Panc1 (cell line): ENCODE measurements around the gene FAT1. TPM values are rescaled to one million over a fixed set of nuclear protein-coding genes. Genes with fewer than 3 reads are reported as not detected.

Experiments used
- ATAC-seq: fragments of 200-7000 bp; cut with Tn5 transposase; 2 replicates; pipeline ENCODE4 v1.9.1; 2020; ENCODE audit warnings: mild to moderate bottlenecking, moderate library complexity
- BruUV-seq: library from RNA; stranded (reverse); fragments of 400-500 nt; replicated peaks from 2 replicates; lab custom pipeline; 2021; lab: Mats Ljungman, UMichigan
- CTCF ChIA-PET: fragments of 300-600 bp; sonication (Branson Sonifier 250); formaldehyde crosslinking; loops from one replicate; lab custom pipeline; 2022; ENCODE audit warnings: antibody characterized with exemption; lab: Charles Lee
- POLR2A ChIA-PET: fragments of 300-600 bp; sonication (Branson Sonifier 250); formaldehyde crosslinking; loops from one replicate; lab custom pipeline; 2022; ENCODE audit warnings: antibody characterized with exemption; lab: Charles Lee
- DNase-seq: peaks from one replicate; pipeline ENCODE4 v3.0.0-alpha.2; 2010; ENCODE audit warnings: low read depth, low spot score
- H3K27ac ChIP-seq: 2 replicates; pipeline ENCODE4 v1.5.1; 2011; ENCODE audit warnings: mild to moderate bottlenecking, low read length, inconsistent platforms
- H3K27me3 ChIP-seq: fragments of 200-500 bp; sonication (Bioruptor generic); 2 replicates; pipeline ENCODE4 v1.6.0; 2014; ENCODE audit warnings: low read length, inconsistent platforms; ENCODE audit not compliant: control insufficient read depth, insufficient read depth
- H3K36me3 ChIP-seq: fragments of 200-500 bp; sonication (Bioruptor generic); 2 replicates; pipeline ENCODE4 v1.5.1; 2014; ENCODE audit warnings: inconsistent platforms, mild to moderate bottlenecking, low read length, moderate library complexity; ENCODE audit not compliant: control insufficient read depth, insufficient read depth
- H3K4me1 ChIP-seq: 2 replicates; pipeline ENCODE4 v1.5.1; 2011; ENCODE audit warnings: inconsistent platforms, mild to moderate bottlenecking, low read length, moderate library complexity; ENCODE audit not compliant: control insufficient read depth, insufficient read depth
- H3K4me3 ChIP-seq, 2 experiments: 2 replicates each; pipeline ENCODE4 v1.5.1; 2011 to 2012; ENCODE audit warnings: low read depth in 2 of 2, low read length in 2 of 2, mild to moderate bottlenecking in 2 of 2, inconsistent platforms in 1 of 2, moderate library complexity in 1 of 2
- H3K9me3 ChIP-seq: fragments of 200-500 bp; sonication (Bioruptor generic); 2 replicates; pipeline ENCODE4 v1.5.1; 2014; ENCODE audit warnings: low read depth, mild to moderate bottlenecking, inconsistent platforms, low read length, moderate library complexity; ENCODE audit not compliant: control insufficient read depth, insufficient read depth
- POLR2AphosphoS5 ChIP-seq: IDR thresholded peaks from 2 replicates; pipeline ENCODE4 v1.6.1; 2012; ENCODE audit warnings: mild to moderate bottlenecking, low read depth, low read length, moderate library complexity
- SIN3A ChIP-seq: IDR thresholded peaks from 2 replicates; pipeline ENCODE4 v1.6.1; 2012; ENCODE audit warnings: low read depth, mild to moderate bottlenecking, low read length, moderate library complexity, borderline replicate concordance; ENCODE audit not compliant: insufficient read depth
- TCF7L2 ChIP-seq: IDR thresholded peaks from 2 replicates; pipeline ENCODE4 v1.6.1; 2011; ENCODE audit warnings: mild to moderate bottlenecking, low read depth, low read length, inconsistent platforms
- in situ Hi-C: cut with HindIII; loops from 2 replicates; pipeline ENCODE4 v1.10.0; 2016; ENCODE audit warnings: low sequenced_read_pairs, low pct_unique_long_range_greater_than_20kb
- intact Hi-C: fragments of 100-400 bp; cut with micrococcal nuclease; formaldehyde crosslinking; loops from one replicate; pipeline ENCODE4 v1.10.0; 2022; ENCODE audit not compliant: unreplicated experiment
- total RNA-seq: library from RNA; stranded (reverse); gene quantifications from one replicate; pipeline ENCODE4 v1.2.1, GENCODE V29; 2021; ENCODE audit not compliant: unreplicated experiment
- TF ChIP-seq, protein P1 (sequence below): fragments of 450-650 bp; IDR thresholded peaks from 2 replicates; pipeline ENCODE4 v1.5.1; 2017; ENCODE audit warnings: mild to moderate bottlenecking
- TF ChIP-seq, protein P2 (sequence below), 2 experiments: IDR thresholded peaks; 2 replicates each; pipeline ENCODE4 v1.6.1; 2011 to 2012; ENCODE audit warnings: low read depth in 2 of 2, control low read depth in 1 of 2, low read length in 1 of 2, mild to moderate bottlenecking in 1 of 2, moderate library complexity in 1 of 2; ENCODE audit not compliant: insufficient read depth in 1 of 2

FAT1 gene
- total RNA-seq, 1 experiment from 2014 or later, result 288 TPM

DNA sequence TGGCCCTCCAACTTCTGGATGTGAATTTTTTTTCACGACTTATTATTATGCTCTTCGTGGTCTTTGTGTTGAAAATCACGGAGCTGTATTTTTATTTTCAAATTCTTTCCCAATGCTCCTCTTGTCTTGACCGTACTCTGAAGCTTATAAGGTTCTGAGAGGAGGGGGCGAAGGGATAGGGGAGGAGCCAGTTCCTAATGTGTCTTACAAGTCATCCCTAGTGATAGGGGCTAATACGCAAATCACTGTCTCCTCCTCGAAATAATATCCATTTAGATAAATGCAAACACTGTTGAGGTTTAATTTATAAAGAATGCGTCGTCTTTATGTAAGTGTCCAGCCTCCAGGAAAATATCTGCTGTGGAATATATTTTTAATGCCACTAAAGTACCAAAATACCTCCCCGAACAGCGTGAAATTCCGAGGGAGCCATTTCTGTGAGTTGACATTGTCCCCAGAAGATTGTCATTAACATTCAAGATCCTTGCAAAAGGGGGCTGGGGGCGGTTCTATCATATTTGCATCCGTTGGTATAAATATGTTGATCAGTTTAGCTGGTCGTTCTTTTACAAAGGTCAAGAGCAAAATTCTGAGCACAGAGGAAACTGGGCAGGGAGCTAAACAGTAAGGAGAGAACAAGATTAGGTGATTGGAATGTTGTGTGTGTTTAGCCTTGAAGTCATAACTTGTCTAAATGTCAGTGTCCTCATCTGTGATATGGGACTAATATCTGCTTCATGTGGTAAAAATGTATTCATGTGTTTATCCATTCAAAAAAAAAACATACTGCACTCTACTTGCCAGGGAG is 3.7 kb upstream of the FAT1 start:
- ChIA-PET POLR2A (interaction anchor here (0.7 kb wide), 1 partner anchor 59 kb away, joined by 3 read pairs; no protein-coding TSS in a partner anchor), CTCF (no interaction called here)
- Histone ChIP-seq H3K27ac (peak overlapping the region; percentile 86), H3K9me3 (no peaks in the 10 kb centered on the region), H3K4me3 (peak overlapping the region; percentile 88 to 93), H3K4me1 (peaks cover 11% of the 10 kb centered on the region), H3K36me3 (peaks cover 14% of the 10 kb centered on the region; the same call in 1 of the 2 replicates), H3K27me3 (no peaks in the 10 kb centered on the region)
- TF ChIP-seq, protein P1, sequence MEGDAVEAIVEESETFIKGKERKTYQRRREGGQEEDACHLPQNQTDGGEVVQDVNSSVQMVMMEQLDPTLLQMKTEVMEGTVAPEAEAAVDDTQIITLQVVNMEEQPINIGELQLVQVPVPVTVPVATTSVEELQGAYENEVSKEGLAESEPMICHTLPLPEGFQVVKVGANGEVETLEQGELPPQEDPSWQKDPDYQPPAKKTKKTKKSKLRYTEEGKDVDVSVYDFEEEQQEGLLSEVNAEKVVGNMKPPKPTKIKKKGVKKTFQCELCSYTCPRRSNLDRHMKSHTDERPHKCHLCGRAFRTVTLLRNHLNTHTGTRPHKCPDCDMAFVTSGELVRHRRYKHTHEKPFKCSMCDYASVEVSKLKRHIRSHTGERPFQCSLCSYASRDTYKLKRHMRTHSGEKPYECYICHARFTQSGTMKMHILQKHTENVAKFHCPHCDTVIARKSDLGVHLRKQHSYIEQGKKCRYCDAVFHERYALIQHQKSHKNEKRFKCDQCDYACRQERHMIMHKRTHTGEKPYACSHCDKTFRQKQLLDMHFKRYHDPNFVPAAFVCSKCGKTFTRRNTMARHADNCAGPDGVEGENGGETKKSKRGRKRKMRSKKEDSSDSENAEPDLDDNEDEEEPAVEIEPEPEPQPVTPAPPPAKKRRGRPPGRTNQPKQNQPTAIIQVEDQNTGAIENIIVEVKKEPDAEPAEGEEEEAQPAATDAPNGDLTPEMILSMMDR, result peak; percentile 1; the same call in 1 of the 2 replicates
- no peak for TF ChIP-seq POLR2AphosphoS5
- DNase-seq (no peak), ATAC-seq (no peak)
- in situ Hi-C loops (no loop called here), intact Hi-C loops (loop anchor here (5.0 to 10.0 kb wide), 2 partner anchors 115 to 217 kb away; no protein-coding TSS in a partner anchor)
- BruUV-seq, result TSS peak; percentile 52

DNA sequence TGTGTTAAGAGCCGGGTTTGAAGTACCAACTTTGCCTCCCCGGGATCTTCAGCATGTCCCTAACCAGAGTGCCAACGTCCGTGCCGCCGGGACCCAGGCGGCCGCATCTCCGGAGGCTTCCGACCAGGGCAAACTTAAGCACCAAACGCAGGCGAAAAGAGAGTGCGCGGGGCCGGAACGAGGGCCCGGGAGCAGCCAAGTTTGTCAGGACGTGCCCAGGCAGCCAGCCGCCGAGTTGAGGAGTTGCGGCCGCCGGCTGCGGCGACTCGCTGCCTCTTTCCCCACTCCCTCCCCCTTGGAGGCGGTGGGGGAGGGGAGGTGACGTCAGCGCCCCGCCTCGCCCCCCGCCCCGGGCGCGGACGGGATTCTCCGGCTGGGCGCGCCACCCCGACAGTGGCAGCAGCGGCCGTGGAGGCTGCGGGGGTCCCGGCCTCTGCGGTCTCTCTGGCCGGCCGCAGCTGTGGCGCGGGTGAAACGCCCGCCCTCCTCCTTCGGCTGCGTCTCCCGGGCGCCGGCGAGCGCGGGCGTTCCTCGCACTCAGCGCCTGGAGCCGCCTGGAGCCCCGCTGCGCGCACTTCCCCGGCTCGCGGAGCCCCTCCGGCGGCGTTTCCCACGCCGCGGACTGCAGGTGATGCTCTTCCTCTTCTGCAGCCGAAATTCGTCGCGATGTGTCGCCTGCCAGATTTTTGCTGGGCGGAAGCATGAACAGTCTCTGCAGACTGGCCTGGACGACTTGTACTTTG is 2.9 kb upstream of the FAT1 start:
- CTCF ChIA-PET, result no interaction called here
- DNase-seq (no peak), ATAC-seq (peak; percentile 66)
- peak overlapping the region; percentile 88 to 93 for H3K4me3 ChIP-seq
- peaks cover 15% of the 10 kb centered on the region for H3K4me1 ChIP-seq
- no peaks in the 10 kb centered on the region for H3K27me3 ChIP-seq
- H3K27ac ChIP-seq, result peak overlapping the region; percentile 90
- H3K9me3 ChIP-seq, result no peaks in the 10 kb centered on the region
- TF ChIP-seq, protein P1, result peak; percentile 50
- TF ChIP-seq SIN3A (peak; percentile 82; the same call in 1 of the 2 replicates), POLR2AphosphoS5 (peak; percentile 74), TCF7L2 (no peak)
- TF ChIP-seq, protein P2, sequence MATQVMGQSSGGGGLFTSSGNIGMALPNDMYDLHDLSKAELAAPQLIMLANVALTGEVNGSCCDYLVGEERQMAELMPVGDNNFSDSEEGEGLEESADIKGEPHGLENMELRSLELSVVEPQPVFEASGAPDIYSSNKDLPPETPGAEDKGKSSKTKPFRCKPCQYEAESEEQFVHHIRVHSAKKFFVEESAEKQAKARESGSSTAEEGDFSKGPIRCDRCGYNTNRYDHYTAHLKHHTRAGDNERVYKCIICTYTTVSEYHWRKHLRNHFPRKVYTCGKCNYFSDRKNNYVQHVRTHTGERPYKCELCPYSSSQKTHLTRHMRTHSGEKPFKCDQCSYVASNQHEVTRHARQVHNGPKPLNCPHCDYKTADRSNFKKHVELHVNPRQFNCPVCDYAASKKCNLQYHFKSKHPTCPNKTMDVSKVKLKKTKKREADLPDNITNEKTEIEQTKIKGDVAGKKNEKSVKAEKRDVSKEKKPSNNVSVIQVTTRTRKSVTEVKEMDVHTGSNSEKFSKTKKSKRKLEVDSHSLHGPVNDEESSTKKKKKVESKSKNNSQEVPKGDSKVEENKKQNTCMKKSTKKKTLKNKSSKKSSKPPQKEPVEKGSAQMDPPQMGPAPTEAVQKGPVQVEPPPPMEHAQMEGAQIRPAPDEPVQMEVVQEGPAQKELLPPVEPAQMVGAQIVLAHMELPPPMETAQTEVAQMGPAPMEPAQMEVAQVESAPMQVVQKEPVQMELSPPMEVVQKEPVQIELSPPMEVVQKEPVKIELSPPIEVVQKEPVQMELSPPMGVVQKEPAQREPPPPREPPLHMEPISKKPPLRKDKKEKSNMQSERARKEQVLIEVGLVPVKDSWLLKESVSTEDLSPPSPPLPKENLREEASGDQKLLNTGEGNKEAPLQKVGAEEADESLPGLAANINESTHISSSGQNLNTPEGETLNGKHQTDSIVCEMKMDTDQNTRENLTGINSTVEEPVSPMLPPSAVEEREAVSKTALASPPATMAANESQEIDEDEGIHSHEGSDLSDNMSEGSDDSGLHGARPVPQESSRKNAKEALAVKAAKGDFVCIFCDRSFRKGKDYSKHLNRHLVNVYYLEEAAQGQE (IDR thresholded peaks at IDR 0.05; ENCODE audit: insufficient read depth in 1 of 2, low read depth in 2 of 2, low read length in 1 of 2), result no peak
- peaks cover 14% of the 10 kb centered on the region; the same call in 1 of the 2 replicates for H3K36me3 ChIP-seq
- in situ Hi-C loops (no loop called here), intact Hi-C loops (loop anchor here (5.0 to 10.0 kb wide), 2 partner anchors 116 to 218 kb away; no protein-coding TSS in a partner anchor)
- POLR2A ChIA-PET, result no interaction called here
- no TSS peak for BruUV-seq
